ENCODE data around the gene TAPT1. TPM values are rescaled to one million over a fixed set of nuclear protein-coding genes. Genes with fewer than 3 reads are reported as not detected.

TAPT1 gene
- total and polyA plus RNA-seq, 2 of the 13 experiments (the other 11 are each of a cell fraction or from before 2014, with no cell fraction given), result 24.5 to 25.3 TPM

DNA sequence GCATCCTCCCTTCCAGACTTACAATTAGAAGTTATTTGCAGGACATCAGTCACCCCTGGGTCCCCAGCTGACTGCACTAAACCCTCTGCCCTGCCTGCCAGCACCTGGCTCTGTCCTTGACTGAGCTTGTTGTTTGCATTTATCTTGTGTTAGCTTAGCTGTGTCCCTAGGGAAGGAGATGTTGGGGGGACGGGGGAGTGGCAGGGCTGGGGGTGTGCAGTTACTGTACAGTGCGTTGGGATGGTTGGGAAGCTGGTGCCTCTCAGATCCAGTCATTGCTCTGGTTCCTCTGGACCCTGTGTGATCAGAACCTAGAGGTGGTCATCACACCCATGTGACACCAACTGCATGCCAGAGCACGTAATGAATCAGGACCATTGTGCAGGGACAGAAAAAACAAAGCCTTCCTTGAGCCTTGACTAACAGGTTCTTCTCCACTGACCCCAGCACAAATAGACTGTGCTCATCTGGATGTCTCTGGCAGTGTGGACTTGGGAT is 109.7 kb downstream of the TAPT1 start (continued):
- TF ChIP-seq ESRRA (CRISPR knock-in tag; IDR thresholded peaks at IDR 0.05; ENCODE audit: low read depth), result no peak
- TF ChIP-seq ZNF326 (CRISPR knock-in tag; IDR thresholded peaks at IDR 0.05; ENCODE audit: borderline replicate concordance), result no peak
- no peak for TF ChIP-seq ATF6 (CRISPR knock-in tag; conservative IDR thresholded peaks at IDR 0.05)
- no peak for TF ChIP-seq ZNF570 (CRISPR knock-in tag; IDR thresholded peaks at IDR 0.05; ENCODE audit: borderline replicate concordance)
- TF ChIP-seq, protein P1, sequence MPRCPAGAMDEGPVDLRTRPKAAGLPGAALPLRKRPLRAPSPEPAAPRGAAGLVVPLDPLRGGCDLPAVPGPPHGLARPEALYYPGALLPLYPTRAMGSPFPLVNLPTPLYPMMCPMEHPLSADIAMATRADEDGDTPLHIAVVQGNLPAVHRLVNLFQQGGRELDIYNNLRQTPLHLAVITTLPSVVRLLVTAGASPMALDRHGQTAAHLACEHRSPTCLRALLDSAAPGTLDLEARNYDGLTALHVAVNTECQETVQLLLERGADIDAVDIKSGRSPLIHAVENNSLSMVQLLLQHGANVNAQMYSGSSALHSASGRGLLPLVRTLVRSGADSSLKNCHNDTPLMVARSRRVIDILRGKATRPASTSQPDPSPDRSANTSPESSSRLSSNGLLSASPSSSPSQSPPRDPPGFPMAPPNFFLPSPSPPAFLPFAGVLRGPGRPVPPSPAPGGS (CRISPR knock-in tag; IDR thresholded peaks at IDR 0.05), result no peak
- TF ChIP-seq ELF3 (CRISPR knock-in tag; IDR thresholded peaks at IDR 0.05), result no peak
- no peak for TF ChIP-seq POLR2AphosphoS2 (IDR thresholded peaks at IDR 0.05; ENCODE audit: low read depth, low read length)
- TF ChIP-seq, protein P2, sequence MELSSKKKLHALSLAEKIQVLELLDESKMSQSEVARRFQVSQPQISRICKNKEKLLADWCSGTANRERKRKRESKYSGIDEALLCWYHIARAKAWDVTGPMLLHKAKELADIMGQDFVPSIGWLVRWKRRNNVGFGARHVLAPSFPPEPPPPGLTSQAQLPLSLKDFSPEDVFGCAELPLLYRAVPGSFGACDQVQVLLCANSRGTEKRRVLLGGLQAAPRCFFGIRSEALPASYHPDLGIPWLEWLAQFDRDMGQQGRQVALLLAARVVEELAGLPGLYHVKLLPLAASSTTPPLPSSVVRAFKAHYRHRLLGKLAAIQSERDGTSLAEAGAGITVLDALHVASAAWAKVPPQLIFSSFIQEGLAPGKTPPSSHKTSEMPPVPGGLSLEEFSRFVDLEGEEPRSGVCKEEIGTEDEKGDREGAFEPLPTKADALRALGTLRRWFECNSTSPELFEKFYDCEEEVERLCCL (CRISPR knock-in tag; IDR thresholded peaks at IDR 0.05; ENCODE audit: borderline replicate concordance), result no peak
- TF ChIP-seq ZNF33A (CRISPR knock-in tag; IDR thresholded peaks at IDR 0.05; ENCODE audit: borderline replicate concordance), result no peak
- no peak for TF ChIP-seq PAWR (CRISPR knock-in tag; IDR thresholded peaks at IDR 0.05; ENCODE audit: borderline replicate concordance)
- no peak for TF ChIP-seq TARDBP (CRISPR knock-in tag; IDR thresholded peaks at IDR 0.05)
- no peak for TF ChIP-seq ZMAT5 (CRISPR knock-in tag; IDR thresholded peaks at IDR 0.05; ENCODE audit: borderline replicate concordance, low read depth)
- TF ChIP-seq ZNF768 (CRISPR knock-in tag; IDR thresholded peaks at IDR 0.05), result no peak
- no peak for TF ChIP-seq SOX6 (IDR thresholded peaks at IDR 0.05)
- peak; percentile 77 for TF ChIP-seq SOX6 (CRISPR knock-in tag; IDR thresholded peaks at IDR 0.05)
- no peak for TF ChIP-seq FOXO4 (CRISPR knock-in tag; conservative IDR thresholded peaks at IDR 0.05)
- TF ChIP-seq AKAP8 (CRISPR knock-in tag; IDR thresholded peaks at IDR 0.05), result no peak
- no peak for TF ChIP-seq SP140L (CRISPR knock-in tag; IDR thresholded peaks at IDR 0.05; ENCODE audit: borderline replicate concordance)
- no peak for TF ChIP-seq IKZF4 (CRISPR knock-in tag; IDR thresholded peaks at IDR 0.05; ENCODE audit: borderline replicate concordance, low read depth, not compliant biosample characterization)
- no peak for TF ChIP-seq CENPBD1 (CRISPR knock-in tag; IDR thresholded peaks at IDR 0.05; ENCODE audit: borderline replicate concordance, low read depth)
- no peak for TF ChIP-seq ZNF253 (CRISPR knock-in tag; IDR thresholded peaks at IDR 0.05; ENCODE audit: borderline replicate concordance)
- no peak for TF ChIP-seq SNAPC2 (CRISPR knock-in tag; IDR thresholded peaks at IDR 0.05)
- TF ChIP-seq ATF7-NPFF (CRISPR knock-in tag; IDR thresholded peaks at IDR 0.05; ENCODE audit: low read depth), result no peak
- no peak for TF ChIP-seq ARNT2 (CRISPR knock-in tag; IDR thresholded peaks at IDR 0.05; ENCODE audit: low read depth)
- TF ChIP-seq SMC3 (IDR thresholded peaks at IDR 0.05; ENCODE audit: low read length), result no peak

Data from HepG2 (cell line).